ENCODE data around the gene ORAI2.

Gene ORAI2

DNA sequence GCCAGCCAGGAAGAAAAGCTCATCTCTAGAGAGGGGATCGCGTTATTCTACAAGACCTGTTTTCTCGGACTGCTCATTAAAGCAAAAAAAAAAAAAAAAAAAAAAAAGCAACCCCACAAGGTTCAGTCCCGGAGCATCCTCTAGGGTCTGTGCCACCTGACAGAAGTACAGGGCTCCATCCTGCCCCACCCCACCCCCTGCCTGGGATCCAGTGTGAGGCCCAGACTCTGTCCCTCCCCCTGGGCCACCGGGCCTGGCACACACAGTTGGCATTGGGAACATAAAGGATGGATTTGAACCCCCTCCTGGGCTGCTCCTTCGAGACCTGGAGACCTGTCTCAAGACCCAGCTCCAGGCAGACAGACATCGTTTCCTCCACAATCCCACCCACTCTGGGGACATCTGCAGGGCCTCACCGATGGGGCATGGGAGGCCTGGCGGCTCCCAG is 688 bp downstream of the ORAI2 start:
- DNase-seq (ENCODE audit: insufficient read length, low spot score) (no peak), FAIRE-seq (no peak)

GRCh38 chr7:102436118-102436517 is 2.7 kb downstream of the ORAI2 start:
- FAIRE-seq, result no peak

More for the DNA sequence above, 688 bp downstream of the ORAI2 start:
- TF ChIP-seq CTCF (IDR thresholded peaks at IDR 0.05; ENCODE audit: insufficient read depth, missing control alignments), result no peak

GRCh38 chr7:102439963-102440795 is 6.8 kb downstream of the ORAI2 start:
- DNase-seq (ENCODE audit: insufficient read length, low spot score) (no peak), FAIRE-seq (no peak)
- no peak for TF ChIP-seq CTCF (IDR thresholded peaks at IDR 0.05; ENCODE audit: insufficient read depth, missing control alignments)

More at GRCh38 chr7:102436118-102436517, 2.7 kb downstream of the ORAI2 start:
- DNase-seq (ENCODE audit: insufficient read length, low spot score), result no peak
- no peak for TF ChIP-seq CTCF (IDR thresholded peaks at IDR 0.05; ENCODE audit: insufficient read depth, missing control alignments)

DNA sequence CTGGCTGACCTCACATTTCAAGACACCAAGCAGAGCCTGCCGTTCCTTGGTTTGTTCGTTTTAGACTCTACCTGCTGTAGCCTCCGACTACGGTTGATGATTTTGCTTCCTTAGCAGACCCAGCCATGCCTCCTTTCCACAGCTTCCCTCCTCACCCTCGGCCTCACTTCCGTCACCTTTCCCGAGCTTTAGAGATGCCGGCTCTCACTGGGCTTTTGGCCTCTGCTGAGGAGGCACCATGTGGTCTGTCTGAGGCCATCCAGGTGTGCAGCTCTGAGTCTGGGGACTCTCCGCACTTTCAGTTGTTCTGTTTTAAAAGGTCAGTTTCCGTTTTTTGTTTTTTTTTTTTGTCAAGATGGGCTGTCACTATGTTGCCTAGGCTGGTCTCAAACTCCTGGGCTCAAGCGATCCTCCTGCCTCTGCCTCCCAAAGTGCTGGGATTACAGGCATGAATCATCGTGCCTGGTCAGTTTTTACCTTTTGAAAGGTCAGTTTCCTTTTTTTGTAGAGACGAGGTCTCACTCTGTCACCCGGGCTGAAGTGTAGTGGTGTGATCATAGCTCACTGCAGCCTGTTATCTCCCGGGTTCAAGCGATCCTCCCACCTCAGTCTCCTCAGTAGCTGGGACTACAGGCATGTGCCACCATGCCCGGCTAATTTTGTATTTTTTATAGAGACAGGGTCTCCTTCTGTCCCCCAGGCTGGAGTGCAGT is 11.7 kb downstream of the ORAI2 start:
- no peak for TF ChIP-seq CTCF (IDR thresholded peaks at IDR 0.05; ENCODE audit: insufficient read depth, missing control alignments)
- DNase-seq (ENCODE audit: insufficient read length, low spot score), result no peak
- FAIRE-seq, result no peak

- TF ChIP-seq CTCF (IDR thresholded peaks at IDR 0.05; ENCODE audit: insufficient read depth, missing control alignments), result no peak
- no peak for DNase-seq (ENCODE audit: insufficient read length, low spot score)
- FAIRE-seq, result no peak
Measured at GRCh38 chr7:102445674-102446071, 12.3 kb downstream of the ORAI2 start.

- no peak for FAIRE-seq
- no peak for TF ChIP-seq CTCF (IDR thresholded peaks at IDR 0.05; ENCODE audit: insufficient read depth, missing control alignments)
Measured at GRCh38 chr7:102446387-102447156, 13.2 kb downstream of the ORAI2 start.

More at GRCh38 chr7:102446387-102447156, 13.2 kb downstream of the ORAI2 start:
- no peak for DNase-seq (ENCODE audit: insufficient read length, low spot score)

All from D721Med (cell line).